OCI-LY7 (cell line): ENCODE data around the gene ENO1. TPM values are rescaled to one million over a fixed set of nuclear protein-coding genes. Genes with fewer than 3 reads are reported as not detected.

Experiments
- Bru-seq: library from RNA; stranded (reverse); fragments of 400-500 nt; gene quantifications from one replicate; lab custom pipeline; 2021; lab: Mats Ljungman, UMichigan
- BruChase-seq, 2 experiments: library from RNA; stranded (reverse); fragments of 400-500 nt; gene quantifications; one replicate each; lab custom pipeline; 2021; lab: Mats Ljungman, UMichigan
- BruUV-seq: library from RNA; stranded (reverse); fragments of 400-500 nt; replicated peaks from 2 replicates; lab custom pipeline; 2021; lab: Mats Ljungman, UMichigan
- CTCF ChIA-PET: fragments of 300-600 bp; sonication (Branson Sonifier 250); formaldehyde crosslinking; loops from one replicate; lab custom pipeline; 2022; ENCODE audit warnings: antibody characterized with exemption; ENCODE audit not compliant: unreplicated experiment; lab: Charles Lee
- POLR2A ChIA-PET: fragments of 300-600 bp; sonication (Branson Sonifier 250); formaldehyde crosslinking; loops from one replicate; lab custom pipeline; 2022; ENCODE audit warnings: antibody characterized with exemption; lab: Charles Lee
- DNase-seq: peaks from one replicate; pipeline ENCODE4 v3.0.0-alpha.2; 2015; ENCODE audit warnings: low spot score
- H2AFZ ChIP-seq: fragments of 200-600 bp; sonication (generic), shearing (Covaris generic); 2 replicates; pipeline ENCODE4 v1.6.1; 2014; ENCODE audit warnings: mild to moderate bottlenecking, antibody characterized with exemption, low read length, moderate library complexity
- H3K27ac ChIP-seq: fragments of 200-600 bp; sonication (generic); 2 replicates; pipeline ENCODE4 v1.5.1; 2014; ENCODE audit warnings: mixed run types, low read depth, mild to moderate bottlenecking, moderate library complexity, low read length, inconsistent platforms; ENCODE audit not compliant: poor library complexity, severe bottlenecking
- H3K36me3 ChIP-seq: fragments of 200-600 bp; sonication (generic); 2 replicates; pipeline ENCODE4 v1.6.1; 2014; ENCODE audit warnings: mild to moderate bottlenecking, antibody characterized with exemption, low read length, moderate library complexity, mixed read lengths; ENCODE audit not compliant: insufficient read depth
- H3K4me1 ChIP-seq: fragments of 200-600 bp; sonication (generic); 2 replicates; pipeline ENCODE4 v1.5.1; 2014; ENCODE audit warnings: mild to moderate bottlenecking, low read length; ENCODE audit not compliant: insufficient read depth, poor library complexity, severe bottlenecking
- H3K4me2 ChIP-seq: fragments of 200-600 bp; sonication (generic); 2 replicates; pipeline ENCODE4 v1.6.1; 2014; ENCODE audit warnings: mild to moderate bottlenecking, low read length
- H3K4me3 ChIP-seq: fragments of 200-600 bp; sonication (generic); 2 replicates; pipeline ENCODE4 v1.5.1; 2014; ENCODE audit warnings: mild to moderate bottlenecking, low read depth, low read length; ENCODE audit not compliant: poor library complexity, severe bottlenecking
- H3K79me2 ChIP-seq: fragments of 200-600 bp; sonication (generic); 2 replicates; pipeline ENCODE4 v1.6.1; 2016; ENCODE audit warnings: low read depth, mild to moderate bottlenecking, low read length, moderate library complexity, mixed read lengths; ENCODE audit not compliant: insufficient read depth
- H3K9me2 ChIP-seq: fragments of 200-600 bp; sonication (generic); 2 replicates; pipeline ENCODE4 v1.6.1; 2016; ENCODE audit warnings: mild to moderate bottlenecking, low read length, mixed read lengths; ENCODE audit not compliant: insufficient read depth
- H3K9me3 ChIP-seq: fragments of 200-600 bp; sonication (generic); 2 replicates; pipeline ENCODE4 v1.6.1; 2014; ENCODE audit warnings: mild to moderate bottlenecking, mixed run types, low read length, mixed read lengths
- H4K20me1 ChIP-seq: fragments of 200-600 bp; sonication (generic); 2 replicates; pipeline ENCODE4 v1.6.1; 2014; ENCODE audit warnings: mild to moderate bottlenecking, antibody characterized with exemption, low read length, moderate library complexity, mixed read lengths; ENCODE audit not compliant: insufficient read depth
- EZH2phosphoT487 ChIP-seq: fragments of 200-600 bp; sonication (generic); IDR thresholded peaks from 2 replicates; pipeline ENCODE4 v1.6.1; 2018; ENCODE audit warnings: low read depth, borderline replicate concordance, mild to moderate bottlenecking, mixed run types, antibody characterized with exemption, low read length, moderate library complexity, mixed read lengths
- intact Hi-C: fragments of 100-400 bp; cut with micrococcal nuclease; formaldehyde crosslinking; loops from one replicate; pipeline ENCODE4 v1.10.0; 2022; ENCODE audit not compliant: unreplicated experiment
- long read RNA-seq: library from polyadenylated mRNA; stranded (forward); transcript quantifications from one replicate; pipeline ENCODE4 v2.0.0, GENCODE V29; 2022
- total RNA-seq, 2 experiments: library from RNA; depleted of rRNA in 1 of 2; stranded (reverse); fragments of >200 nt in 1 of 2; shearing (Covaris generic) in 1 of 2; gene quantifications; 2 replicates each; pipeline ENCODE4 v1.2.3, GENCODE V29; 2014 to 2022
- TF ChIP-seq, protein P1 (sequence below): fragments of 200-600 bp; sonication (generic); conservative IDR thresholded peaks from 2 replicates; pipeline ENCODE4 v1.5.1; 2014; ENCODE audit warnings: mild to moderate bottlenecking, antibody characterized with exemption, low read length, moderate library complexity, mixed read lengths

The ENO1 gene
- 1,017 and 1,033 TPM in 2 replicates for total RNA-seq (2014; rRNA removed; shearing (Covaris generic))
- 884 and 1,337 TPM in 2 replicates for total RNA-seq (2022)
- Bru-seq, nascent RNA: percentile 98 among the genes with signal in this experiment
- percentile 99 among the genes with signal in this experiment for BruChase-seq, experiment 1, labeled RNA remaining after a 6-hour chase
- percentile 96 among the genes with signal in this experiment for BruChase-seq, experiment 2, labeled RNA remaining after a 2-hour chase
- long read RNA-seq, transcript ENO1-203 (9 exons, 2,548 nt): minor isoform, 10 of 2,299 reads
- long read RNA-seq, transcript ENO1-201 (12 exons, 1,781 nt): major isoform, 2,184 of 2,299 reads
- long read RNA-seq, partial matches to known transcripts: 56 of 2,299 reads
- long read RNA-seq, other reads (novel, unspliced or antisense): 49 of 2,299 reads

DNA sequence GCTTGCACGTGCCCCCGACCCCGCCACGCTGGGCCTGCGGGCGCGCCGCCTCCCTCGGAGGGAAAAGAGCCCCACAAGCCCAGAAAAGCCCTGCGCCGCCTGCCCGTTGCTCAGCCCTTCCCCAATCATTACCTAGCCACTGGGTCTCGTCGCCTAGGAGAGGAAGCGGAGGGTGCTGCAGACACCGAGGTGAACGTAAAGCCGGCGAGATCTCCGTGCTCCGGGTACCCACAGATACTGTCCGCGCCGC lies at the start of gene ENO1:
TSS of gene ENO1 (minus strand) at position 239 of the 250 bp plus-strand sequence. CDS start 3,778 bp downstream, outside the sequence.
- Histone ChIP-seq H3K9me2 (no peaks in the 10 kb centered on the region), H3K4me1 (peaks cover 44% of the 10 kb centered on the region), H3K27ac (peak within 1 kb of the TSS; percentile 77), H4K20me1 (peaks cover 35% of the 10 kb centered on the region), H3K4me3 (peak within 1 kb of the TSS; percentile 99), H3K36me3 (peaks cover 51% of the 10 kb centered on the region), H3K79me2 (peaks cover 63% of the 10 kb centered on the region), H2AFZ (peak within 1 kb of the TSS; percentile 61; the same call in 1 of the 2 replicates), H3K9me3 (no peaks in the 10 kb centered on the region), H3K4me2 (peak within 1 kb of the TSS; percentile 87)
- TF ChIP-seq EZH2phosphoT487: no peak
- POLR2A ChIA-PET: interaction anchor here (0.7 to 1.0 kb wide), 2 partner anchors 29 to 125 kb away, joined by 3 to 4 read pairs; no protein-coding TSS in a partner anchor
- no TSS peak for BruUV-seq
- intact Hi-C loops: loop anchor here (2.0 to 5.0 kb wide), 3 partner anchors 62 to 456 kb away; partner anchors contain the start of genes RERE and SLC2A5
- DNase-seq: no peak
- CTCF ChIA-PET: no interaction called here

GRCh38 chr1:8926707-8927694 lies 48.5 kb upstream of the ENO1 start:
- Histone ChIP-seq H3K4me1 (no peaks in the 10 kb centered on the region), H4K20me1 (no peaks in the 10 kb centered on the region), H2AFZ (no peak overlapping the region), H3K36me3 (no peaks in the 10 kb centered on the region), H3K4me3 (no peak overlapping the region), H3K4me2 (no peak overlapping the region), H3K9me3 (no peaks in the 10 kb centered on the region), H3K27ac (no peak overlapping the region), H3K9me2 (no peaks in the 10 kb centered on the region), H3K79me2 (no peaks in the 10 kb centered on the region)
- ChIA-PET POLR2A (interaction anchor here (0.6 kb wide), 2 partner anchors 11 to 154 kb away, joined by 4 to 6 read pairs; no protein-coding TSS in a partner anchor), CTCF (no interaction called here)
- no peak for DNase-seq
- TF ChIP-seq EZH2phosphoT487: no peak
- TF ChIP-seq, protein P1, sequence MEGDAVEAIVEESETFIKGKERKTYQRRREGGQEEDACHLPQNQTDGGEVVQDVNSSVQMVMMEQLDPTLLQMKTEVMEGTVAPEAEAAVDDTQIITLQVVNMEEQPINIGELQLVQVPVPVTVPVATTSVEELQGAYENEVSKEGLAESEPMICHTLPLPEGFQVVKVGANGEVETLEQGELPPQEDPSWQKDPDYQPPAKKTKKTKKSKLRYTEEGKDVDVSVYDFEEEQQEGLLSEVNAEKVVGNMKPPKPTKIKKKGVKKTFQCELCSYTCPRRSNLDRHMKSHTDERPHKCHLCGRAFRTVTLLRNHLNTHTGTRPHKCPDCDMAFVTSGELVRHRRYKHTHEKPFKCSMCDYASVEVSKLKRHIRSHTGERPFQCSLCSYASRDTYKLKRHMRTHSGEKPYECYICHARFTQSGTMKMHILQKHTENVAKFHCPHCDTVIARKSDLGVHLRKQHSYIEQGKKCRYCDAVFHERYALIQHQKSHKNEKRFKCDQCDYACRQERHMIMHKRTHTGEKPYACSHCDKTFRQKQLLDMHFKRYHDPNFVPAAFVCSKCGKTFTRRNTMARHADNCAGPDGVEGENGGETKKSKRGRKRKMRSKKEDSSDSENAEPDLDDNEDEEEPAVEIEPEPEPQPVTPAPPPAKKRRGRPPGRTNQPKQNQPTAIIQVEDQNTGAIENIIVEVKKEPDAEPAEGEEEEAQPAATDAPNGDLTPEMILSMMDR: no peak
- intact Hi-C loops: no loop called here
- no TSS peak for BruUV-seq

DNA sequence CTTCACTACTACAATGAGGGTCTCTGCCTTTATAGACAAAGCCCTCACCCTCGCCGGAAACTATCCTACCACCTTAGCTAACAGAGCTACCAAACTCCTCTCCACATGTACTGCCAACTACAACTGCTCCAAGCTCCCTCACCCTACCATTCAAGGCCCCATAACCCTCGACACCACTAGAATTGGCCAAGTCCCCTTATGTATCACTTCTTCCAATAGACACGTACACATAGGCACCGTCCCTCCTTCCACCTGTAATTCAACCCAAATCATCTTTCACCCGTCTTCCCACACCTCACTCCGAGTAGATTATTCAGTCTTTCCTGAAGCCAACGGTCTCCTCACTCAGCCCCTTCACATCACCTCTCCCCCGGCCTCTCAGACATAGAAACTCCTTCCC lies 47.5 kb upstream of the ENO1 start:
- intact Hi-C loops: no loop called here
- BruUV-seq: no TSS peak
- ChIA-PET CTCF (no interaction called here), POLR2A (interaction anchor here (0.9 kb wide), 1 partner anchor 10 kb away, joined by 3 read pairs; no protein-coding TSS in a partner anchor)
- Histone ChIP-seq H3K4me1 (no peaks in the 10 kb centered on the region), H3K9me3 (no peaks in the 10 kb centered on the region), H2AFZ (no peak overlapping the region), H3K79me2 (no peaks in the 10 kb centered on the region), H3K9me2 (no peaks in the 10 kb centered on the region), H4K20me1 (no peaks in the 10 kb centered on the region), H3K27ac (no peak overlapping the region), H3K4me3 (no peak overlapping the region), H3K36me3 (no peaks in the 10 kb centered on the region), H3K4me2 (no peak overlapping the region)
- no peak for TF ChIP-seq EZH2phosphoT487
- TF ChIP-seq, protein P1: no peak
- DNase-seq: no peak
